SU-DHL-6 (cell line): Measurements from ENCODE around the gene JMJD7.

Experiments used
- CTCF ChIP-seq: fragments of 200-600 bp; sonication (generic); IDR thresholded peaks from one replicate; pipeline ENCODE4 v1.5.1; 2017; ENCODE audit warnings: antibody characterized with exemption, mild to moderate bottlenecking, low read length, moderate library complexity; ENCODE audit not compliant: insufficient read depth, poor library complexity, severe bottlenecking
- EZH2phosphoT487 ChIP-seq: fragments of 200-600 bp; sonication (generic), shearing (Covaris generic); conservative IDR thresholded peaks from 2 replicates; pipeline ENCODE4 v1.6.1; 2018; ENCODE audit warnings: mild to moderate bottlenecking, antibody characterized with exemption, low read length, moderate library complexity, mixed read lengths

GRCh38 chr15:41857316-41857715 is 29.4 kb downstream of the JMJD7 start:
- TF ChIP-seq CTCF (no peak), EZH2phosphoT487 (no peak)
